ENCODE measurements around the gene C1S. TPM values are rescaled to one million over a fixed set of nuclear protein-coding genes. Genes with fewer than 3 reads are reported as not detected.

The C1S gene
- total and polyA plus RNA-seq, 2 of the 4 experiments (the other 2 are of a cell fraction) = 49.6 to 85.4 TPM

DNA sequence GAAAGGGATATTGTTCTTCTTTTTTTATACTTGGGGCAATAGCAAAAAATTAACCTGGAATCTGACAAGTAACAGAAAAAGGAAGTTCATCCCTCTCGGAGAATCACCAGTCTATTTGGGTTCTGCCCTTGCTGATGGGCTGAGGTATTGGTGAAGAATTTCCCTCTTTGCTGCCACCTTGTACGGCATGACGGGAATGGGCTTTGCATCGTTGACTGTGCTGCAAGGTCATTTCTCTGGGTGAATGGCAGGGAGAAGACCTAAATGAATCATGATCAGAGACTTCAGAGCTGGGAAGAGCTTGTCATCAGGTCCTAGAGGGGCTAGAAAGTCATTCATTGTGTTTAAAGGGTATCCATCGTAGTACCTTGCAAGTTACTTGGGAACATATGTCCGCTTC is 12.0 kb downstream of the C1S start:
- WGBS, 2 experiments (ENCODE audit: extremely low coverage in 2 of 2, insufficient read length in 1 of 2) = 88% methylated on average over 5 of the region's 6 CpGs; no CpG with 5 or more reads in 1 of the 2 experiments
- no peak overlapping the region for H2AK5ac ChIP-seq (ENCODE audit: low read depth, low read length)
- no peak overlapping the region for H2BK120ac ChIP-seq (ENCODE audit: low read depth, low read length)
- no peak overlapping the region for H2BK20ac ChIP-seq (ENCODE audit: low read depth, low read length)
- dilution Hi-C loops (cut with HindIII; ENCODE audit: low sequenced_read_pairs, unreplicated experiment) = no loop called here
- no peak overlapping the region for H2AFZ ChIP-seq (replicated peaks; ENCODE audit: low read length, poor library complexity)
- H3K4ac ChIP-seq (ENCODE audit: low read depth, low read length) = no peak overlapping the region
- H4K8ac ChIP-seq (ENCODE audit: low read depth in 2 of 2, low read length in 2 of 2) = no peak overlapping the region
- H3K9ac ChIP-seq (ENCODE audit: low read depth, low read length) = no peak overlapping the region
- peaks cover 21% of the 10 kb centered on the region for H3K4me1 ChIP-seq (ENCODE audit: control insufficient read depth, insufficient read depth, low read length)
- no peak overlapping the region; the same call in 1 of the 2 replicates for H4K91ac ChIP-seq (ENCODE audit: insufficient read depth, low read depth, low read length)
- ChIA-PET CTCF (no interaction called here), POLR2A (ENCODE audit: unreplicated experiment) (no interaction called here)
- no peak overlapping the region for H3K18ac ChIP-seq (ENCODE audit: low read depth, low read length)
- no peaks in the 10 kb centered on the region for H3K9me3 ChIP-seq (ENCODE audit: control insufficient read depth, insufficient read depth, low read length)
- no peaks in the 10 kb centered on the region for H3K79me1 ChIP-seq (ENCODE audit: low read depth in 1 of 2, low read length in 2 of 2)
- no peak overlapping the region for H4K5ac ChIP-seq (ENCODE audit: low read depth, low read length)
- H3K4me3 ChIP-seq (ENCODE audit: insufficient read depth, low read depth, low read length) = no peak overlapping the region
- in situ Hi-C loops (cut with MboI; ENCODE audit: low sequenced_read_pairs) = loop anchor here (25.0 kb wide), 1 partner anchor 565 kb away; no protein-coding TSS in a partner anchor
- H3K9me1 ChIP-seq (ENCODE audit: insufficient read depth, low read length) = peaks cover 15% of the 10 kb centered on the region
- H3K14ac ChIP-seq (replicated peaks; ENCODE audit: low read depth, low read length) = no peak overlapping the region
- ATAC-seq (ENCODE audit: low read depth) = no peak
- intact Hi-C loops (cut with micrococcal nuclease) = no loop called here
- no peak overlapping the region for H2BK15ac ChIP-seq (ENCODE audit: low read depth, low read length)
- peaks cover 26% of the 10 kb centered on the region for H3K36me3 ChIP-seq (ENCODE audit: control insufficient read depth, insufficient read depth, low read length)
- no peaks in the 10 kb centered on the region for H3K27me3 ChIP-seq (ENCODE audit: control insufficient read depth, insufficient read depth, low read length)
- no peak for DNase-seq
- no peak overlapping the region for H3K27ac ChIP-seq (ENCODE audit: insufficient read depth, low read length)
- no peaks in the 10 kb centered on the region for H4K20me1 ChIP-seq (ENCODE audit: insufficient read depth, low read length)
- TF ChIP-seq POLR2A (IDR thresholded peaks at IDR 0.05; ENCODE audit: low read depth, low read length) = no peak
- no peak for TF ChIP-seq BHLHE40 (IDR thresholded peaks at IDR 0.05; ENCODE audit: low read depth, low read length)
- no peak for TF ChIP-seq SMC3 (IDR thresholded peaks at IDR 0.05; ENCODE audit: low read depth, low read length)
- H3K23ac ChIP-seq (ENCODE audit: low read depth, low read length) = no peak overlapping the region
- H3K56ac ChIP-seq (ENCODE audit: extremely low read depth, insufficient read depth, low read length) = no peak overlapping the region
- BruUV-seq (replicated peaks) = no TSS peak
- H3K4me2 ChIP-seq (ENCODE audit: low read depth, low read length) = no peak overlapping the region
- no peak overlapping the region for H2AK9ac ChIP-seq (replicated peaks; ENCODE audit: low read depth, low read length, poor library complexity)
- no peak overlapping the region for H2BK5ac ChIP-seq (ENCODE audit: low read depth, low read length, poor library complexity, severe bottlenecking)

Measured in IMR-90 (cell line).